ENCODE results near the gene CASR.

The CASR gene

GRCh38 chr3:122312826-122313225 lies 129.4 kb downstream of the CASR start:
- DNase-seq, result no peak

GRCh38 chr3:122313281-122313680 lies 129.8 kb downstream of the CASR start:
- no peak for DNase-seq

GRCh38 chr3:122314228-122314876 lies 130.9 kb downstream of the CASR start:
- DNase-seq, result no peak

GRCh38 chr3:122315619-122316018 lies 132.2 kb downstream of the CASR start:
- no peak for DNase-seq

GRCh38 chr3:122316368-122316767 lies 132.9 kb downstream of the CASR start:
- no peak for DNase-seq

GRCh38 chr3:122318620-122319019 lies 135.2 kb downstream of the CASR start:
- no peak for DNase-seq

GRCh38 chr3:122322095-122323075 lies 138.9 kb downstream of the CASR start:
- no peak for DNase-seq

GRCh38 chr3:122324871-122325323 lies 141.4 kb downstream of the CASR start, which contains the start of gene CSTA:
TSS of gene CSTA (plus strand) at chr3:122325248. CDS start at chr3:122325293, 45 bp downstream.
- DNase-seq, result no peak

- no peak for DNase-seq
Measured at GRCh38 chr3:122325769-122326168, 142.3 kb downstream of the CASR start.

- DNase-seq, result no peak
Measured at GRCh38 chr3:122331886-122332285, 148.4 kb downstream of the CASR start.

GRCh38 chr3:122332551-122332950 lies 149.1 kb downstream of the CASR start:
- no peak for DNase-seq
